Measurements from ENCODE around the gene MELTF. TPM values are rescaled to one million over a fixed set of nuclear protein-coding genes. Genes with fewer than 3 reads are reported as not detected.

Gene MELTF
- polyA plus RNA-seq, 2 of the 4 experiments (the other 2 are of a cell fraction): 10.5 to 23.4 TPM

DNA sequence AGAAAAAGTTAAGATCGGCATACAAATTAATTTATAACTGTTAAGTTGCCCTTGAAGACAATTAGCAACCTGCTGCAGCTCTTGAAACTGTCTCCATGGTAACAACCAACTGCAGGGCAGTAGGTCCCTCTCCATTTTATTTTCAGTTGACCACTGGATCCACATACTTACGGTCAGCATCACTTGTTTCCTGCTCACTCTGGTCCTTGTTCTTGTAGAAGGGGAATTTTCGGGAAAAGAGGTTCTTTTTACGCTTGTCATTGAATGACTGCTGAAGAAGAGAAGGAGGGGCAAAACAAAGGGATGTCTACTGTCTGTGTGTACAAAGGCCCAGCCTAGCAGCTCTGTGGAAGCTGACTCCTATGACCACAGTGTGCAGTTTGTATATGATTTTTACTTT, 46.8 kb upstream of the MELTF start:
- Histone ChIP-seq H3K4me1 (no peaks in the 10 kb centered on the region), H3K4me2 (no peak overlapping the region), H3K27ac (no peak overlapping the region), H3K9me3 (no peaks in the 10 kb centered on the region), H3K4me3 (no peak overlapping the region)
- ATAC-seq: no peak
- 86% methylated on average over 4 of the region's 4 CpGs for WGBS (ENCODE audit: missing lambda C conversion rate)
- no peak for FAIRE-seq
- ChIA-PET POLR2A (no interaction called here), CTCF (interaction anchor here (0.6 kb wide), 1 partner anchor 434 kb away, joined by 3 read pairs; no protein-coding TSS in a partner anchor)
- DNase-seq (ENCODE audit: low read depth in 1 of 2, low spot score in 1 of 2): no peak
- TF ChIP-seq, protein P1, sequence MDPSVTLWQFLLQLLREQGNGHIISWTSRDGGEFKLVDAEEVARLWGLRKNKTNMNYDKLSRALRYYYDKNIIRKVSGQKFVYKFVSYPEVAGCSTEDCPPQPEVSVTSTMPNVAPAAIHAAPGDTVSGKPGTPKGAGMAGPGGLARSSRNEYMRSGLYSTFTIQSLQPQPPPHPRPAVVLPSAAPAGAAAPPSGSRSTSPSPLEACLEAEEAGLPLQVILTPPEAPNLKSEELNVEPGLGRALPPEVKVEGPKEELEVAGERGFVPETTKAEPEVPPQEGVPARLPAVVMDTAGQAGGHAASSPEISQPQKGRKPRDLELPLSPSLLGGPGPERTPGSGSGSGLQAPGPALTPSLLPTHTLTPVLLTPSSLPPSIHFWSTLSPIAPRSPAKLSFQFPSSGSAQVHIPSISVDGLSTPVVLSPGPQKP (IDR thresholded peaks at IDR 0.05; ENCODE audit: low read depth, low read length): no peak
- TF ChIP-seq TFCP2L1 (CRISPR knock-in tag; IDR thresholded peaks at IDR 0.05) (no peak), POLR2AphosphoS2 (conservative IDR thresholded peaks at IDR 0.05; ENCODE audit: low read length) (no peak), NR3C1 (IDR thresholded peaks at IDR 0.05) (no peak), HOXB13 (CRISPR knock-in tag; IDR thresholded peaks at IDR 0.05; ENCODE audit: low read depth) (no peak), EHMT2 (IDR thresholded peaks at IDR 0.05; ENCODE audit: low read depth) (no peak), RCOR1 (IDR thresholded peaks at IDR 0.05; ENCODE audit: low read depth, low read length) (no peak), CHD4 (IDR thresholded peaks at IDR 0.05; ENCODE audit: borderline replicate concordance) (no peak), FOSL2 (IDR thresholded peaks at IDR 0.05) (no peak), FOSL2 (CRISPR knock-in tag; IDR thresholded peaks at IDR 0.05) (no peak)
- TF ChIP-seq, protein P2, sequence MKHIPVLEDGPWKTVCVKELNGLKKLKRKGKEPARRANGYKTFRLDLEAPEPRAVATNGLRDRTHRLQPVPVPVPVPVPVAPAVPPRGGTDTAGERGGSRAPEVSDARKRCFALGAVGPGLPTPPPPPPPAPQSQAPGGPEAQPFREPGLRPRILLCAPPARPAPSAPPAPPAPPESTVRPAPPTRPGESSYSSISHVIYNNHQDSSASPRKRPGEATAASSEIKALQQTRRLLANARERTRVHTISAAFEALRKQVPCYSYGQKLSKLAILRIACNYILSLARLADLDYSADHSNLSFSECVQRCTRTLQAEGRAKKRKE (CRISPR knock-in tag; IDR thresholded peaks at IDR 0.05; ENCODE audit: low read depth): no peak
- TF ChIP-seq, protein P3, sequence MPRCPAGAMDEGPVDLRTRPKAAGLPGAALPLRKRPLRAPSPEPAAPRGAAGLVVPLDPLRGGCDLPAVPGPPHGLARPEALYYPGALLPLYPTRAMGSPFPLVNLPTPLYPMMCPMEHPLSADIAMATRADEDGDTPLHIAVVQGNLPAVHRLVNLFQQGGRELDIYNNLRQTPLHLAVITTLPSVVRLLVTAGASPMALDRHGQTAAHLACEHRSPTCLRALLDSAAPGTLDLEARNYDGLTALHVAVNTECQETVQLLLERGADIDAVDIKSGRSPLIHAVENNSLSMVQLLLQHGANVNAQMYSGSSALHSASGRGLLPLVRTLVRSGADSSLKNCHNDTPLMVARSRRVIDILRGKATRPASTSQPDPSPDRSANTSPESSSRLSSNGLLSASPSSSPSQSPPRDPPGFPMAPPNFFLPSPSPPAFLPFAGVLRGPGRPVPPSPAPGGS (IDR thresholded peaks at IDR 0.05): no peak
- TF ChIP-seq, protein P4, sequence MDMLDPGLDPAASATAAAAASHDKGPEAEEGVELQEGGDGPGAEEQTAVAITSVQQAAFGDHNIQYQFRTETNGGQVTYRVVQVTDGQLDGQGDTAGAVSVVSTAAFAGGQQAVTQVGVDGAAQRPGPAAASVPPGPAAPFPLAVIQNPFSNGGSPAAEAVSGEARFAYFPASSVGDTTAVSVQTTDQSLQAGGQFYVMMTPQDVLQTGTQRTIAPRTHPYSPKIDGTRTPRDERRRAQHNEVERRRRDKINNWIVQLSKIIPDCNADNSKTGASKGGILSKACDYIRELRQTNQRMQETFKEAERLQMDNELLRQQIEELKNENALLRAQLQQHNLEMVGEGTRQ (IDR thresholded peaks at IDR 0.05): no peak
- TF ChIP-seq, protein P5, sequence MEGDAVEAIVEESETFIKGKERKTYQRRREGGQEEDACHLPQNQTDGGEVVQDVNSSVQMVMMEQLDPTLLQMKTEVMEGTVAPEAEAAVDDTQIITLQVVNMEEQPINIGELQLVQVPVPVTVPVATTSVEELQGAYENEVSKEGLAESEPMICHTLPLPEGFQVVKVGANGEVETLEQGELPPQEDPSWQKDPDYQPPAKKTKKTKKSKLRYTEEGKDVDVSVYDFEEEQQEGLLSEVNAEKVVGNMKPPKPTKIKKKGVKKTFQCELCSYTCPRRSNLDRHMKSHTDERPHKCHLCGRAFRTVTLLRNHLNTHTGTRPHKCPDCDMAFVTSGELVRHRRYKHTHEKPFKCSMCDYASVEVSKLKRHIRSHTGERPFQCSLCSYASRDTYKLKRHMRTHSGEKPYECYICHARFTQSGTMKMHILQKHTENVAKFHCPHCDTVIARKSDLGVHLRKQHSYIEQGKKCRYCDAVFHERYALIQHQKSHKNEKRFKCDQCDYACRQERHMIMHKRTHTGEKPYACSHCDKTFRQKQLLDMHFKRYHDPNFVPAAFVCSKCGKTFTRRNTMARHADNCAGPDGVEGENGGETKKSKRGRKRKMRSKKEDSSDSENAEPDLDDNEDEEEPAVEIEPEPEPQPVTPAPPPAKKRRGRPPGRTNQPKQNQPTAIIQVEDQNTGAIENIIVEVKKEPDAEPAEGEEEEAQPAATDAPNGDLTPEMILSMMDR (IDR thresholded peaks at IDR 0.05): no peak

DNA sequence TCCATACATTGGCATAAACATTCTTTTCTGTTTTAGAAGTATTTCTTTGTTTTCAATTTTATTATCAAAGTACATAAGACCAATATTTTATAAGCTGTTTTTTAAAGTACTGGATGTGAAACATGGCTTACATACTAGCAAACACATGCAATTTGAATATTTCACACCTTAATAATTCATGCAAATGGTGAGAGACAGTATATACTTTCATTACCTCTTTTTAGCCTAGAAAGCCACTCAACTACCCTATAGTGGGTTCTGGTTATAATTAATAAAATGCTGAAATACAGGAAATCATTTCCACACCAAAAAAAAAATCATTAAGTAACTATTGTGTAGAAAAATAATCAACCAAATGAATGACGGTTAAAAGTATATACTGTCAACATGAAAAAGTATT, 38.5 kb upstream of the MELTF start:
- FAIRE-seq: no peak
- ATAC-seq: no peak
- CTCF ChIA-PET: no interaction called here
- 95% methylated on average over 1 of the region's 1 CpG for WGBS (ENCODE audit: missing lambda C conversion rate)
- TF ChIP-seq KDM1A (IDR thresholded peaks at IDR 0.05; ENCODE audit: low read depth) (no peak), ZSCAN20 (CRISPR knock-in tag; IDR thresholded peaks at IDR 0.05) (no peak), RFX5 (IDR thresholded peaks at IDR 0.05) (no peak), PHF8 (IDR thresholded peaks at IDR 0.05; ENCODE audit: borderline replicate concordance, low read depth) (no peak), HDAC2 (IDR thresholded peaks at IDR 0.05) (no peak), CHD4 (IDR thresholded peaks at IDR 0.05; ENCODE audit: borderline replicate concordance) (no peak), MYC (IDR thresholded peaks at IDR 0.05; ENCODE audit: borderline replicate concordance, low read length) (no peak), MAFK (IDR thresholded peaks at IDR 0.05; ENCODE audit: partially characterized antibody) (no peak)
- TF ChIP-seq, protein P1 (IDR thresholded peaks at IDR 0.05; ENCODE audit: low read depth, low read length): no peak
- no peak overlapping the region for H3K4me2 ChIP-seq
- POLR2A ChIA-PET: no interaction called here
- H3K4me1 ChIP-seq: no peaks in the 10 kb centered on the region
- DNase-seq (ENCODE audit: low read depth in 1 of 2, low spot score in 1 of 2): no peak
- H3K9me3 ChIP-seq: no peaks in the 10 kb centered on the region
- H3K4me3 ChIP-seq: no peak overlapping the region
- H3K27ac ChIP-seq: no peak overlapping the region

All from A549 (cell line).